Retina (tissue), 1 donor: ENCODE data around the gene DMBT1.

Experiments used
- DNase-seq: peaks from one replicate; pipeline ENCODE4 v3.0.0-alpha.2; 2016

DMBT1 gene

DNA sequence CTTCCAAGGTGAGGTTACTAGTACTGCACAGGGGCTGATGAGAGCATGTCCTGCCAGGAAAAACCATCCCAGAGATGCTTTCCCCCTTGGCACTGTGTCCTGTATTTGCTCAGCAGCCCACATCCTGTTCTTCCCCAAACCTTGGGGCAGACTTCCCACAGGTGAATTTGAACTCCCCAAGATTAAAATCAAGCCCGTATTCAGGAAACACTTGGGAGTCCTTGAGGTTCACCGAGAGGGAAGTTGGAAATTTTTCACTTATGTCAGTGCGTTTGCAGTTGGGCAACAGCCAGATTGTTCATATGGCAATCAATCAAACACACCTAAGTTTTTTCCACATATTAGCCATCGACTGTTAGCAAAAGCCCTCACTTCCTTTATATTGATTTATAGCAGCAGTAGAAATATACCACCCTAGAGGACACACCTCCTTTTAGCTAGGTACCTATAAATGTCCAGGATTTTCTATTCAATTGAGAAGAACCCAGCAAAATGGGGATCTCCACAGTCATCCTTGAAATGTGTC is at the start of gene DMBT1:
Gene DMBT1 (plus strand): TSS at position 476 of the 526 bp plus-strand sequence. CDS start 17 bp downstream, at position 493.
- no peak for DNase-seq

DNA sequence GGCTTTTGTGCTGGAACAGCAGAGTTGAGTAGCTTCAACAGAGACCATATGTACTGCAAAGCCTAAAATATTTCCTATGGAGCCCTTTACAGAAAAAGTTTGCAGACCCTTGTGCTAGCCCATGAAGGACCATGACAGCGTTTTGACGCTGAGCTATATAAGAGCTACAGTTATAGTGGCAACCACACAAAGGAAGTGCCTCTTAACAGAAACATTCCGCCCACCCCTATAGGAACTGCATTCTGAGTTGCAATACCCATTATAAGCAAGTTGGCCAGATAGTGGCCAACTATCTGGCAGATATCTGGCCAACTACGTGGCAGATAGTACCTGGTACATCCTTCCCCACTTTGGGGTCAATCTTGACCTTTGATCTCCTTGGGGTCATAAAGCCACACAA is 47.5 kb upstream of the DMBT1 start:
- DNase-seq = no peak

DNA sequence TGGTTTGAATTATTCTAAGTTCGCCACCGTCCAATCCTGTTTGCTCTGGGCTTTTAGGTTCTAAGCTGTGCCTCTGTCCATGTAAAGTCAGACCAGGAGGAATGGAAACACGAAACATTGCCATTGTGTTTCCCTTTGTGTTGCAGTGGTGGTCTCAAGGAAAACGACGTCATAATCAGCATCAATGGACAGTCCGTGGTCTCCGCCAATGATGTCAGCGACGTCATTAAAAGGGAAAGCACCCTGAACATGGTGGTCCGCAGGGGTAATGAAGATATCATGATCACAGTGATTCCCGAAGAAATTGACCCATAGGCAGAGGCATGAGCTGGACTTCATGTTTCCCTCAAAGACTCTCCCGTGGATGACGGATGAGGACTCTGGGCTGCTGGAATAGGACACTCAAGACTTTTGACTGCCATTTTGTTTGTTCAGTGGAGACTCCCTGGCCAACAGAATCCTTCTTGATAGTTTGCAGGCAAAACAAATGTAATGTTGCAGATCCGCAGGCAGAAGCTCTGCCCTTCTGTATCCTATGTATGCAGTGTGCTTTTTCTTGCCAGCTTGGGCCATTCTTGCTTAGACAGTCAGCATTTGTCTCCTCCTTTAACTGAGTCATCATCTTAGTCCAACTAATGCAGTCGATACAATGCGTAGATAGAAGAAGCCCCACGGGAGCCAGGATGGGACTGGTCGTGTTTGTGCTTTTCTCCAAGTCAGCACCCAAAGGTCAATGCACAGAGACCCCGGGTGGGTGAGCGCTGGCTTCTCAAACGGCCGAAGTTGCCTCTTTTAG is 46.3 kb upstream of the DMBT1 start:
- DNase-seq = no peak

DNA sequence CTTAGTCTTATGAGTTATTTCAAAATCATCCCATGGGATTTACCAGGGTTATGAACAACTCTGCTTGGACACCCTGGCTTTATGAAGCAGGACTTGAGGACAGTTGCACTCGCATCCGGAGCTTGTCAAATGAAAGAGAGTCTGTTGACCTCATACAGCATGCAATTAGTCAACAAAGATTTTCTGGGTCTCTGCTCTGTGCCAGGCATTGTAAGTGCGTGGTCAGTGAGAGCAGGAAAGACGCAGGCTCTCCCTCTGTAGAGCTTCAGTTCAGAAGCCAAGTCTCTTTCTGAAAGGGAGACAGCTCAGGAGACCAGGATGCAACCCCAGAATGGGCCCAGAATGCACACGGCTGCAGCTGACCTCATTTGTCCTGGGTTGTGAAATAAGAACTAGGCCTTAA is 45.5 kb upstream of the DMBT1 start:
- DNase-seq = no peak

DNA sequence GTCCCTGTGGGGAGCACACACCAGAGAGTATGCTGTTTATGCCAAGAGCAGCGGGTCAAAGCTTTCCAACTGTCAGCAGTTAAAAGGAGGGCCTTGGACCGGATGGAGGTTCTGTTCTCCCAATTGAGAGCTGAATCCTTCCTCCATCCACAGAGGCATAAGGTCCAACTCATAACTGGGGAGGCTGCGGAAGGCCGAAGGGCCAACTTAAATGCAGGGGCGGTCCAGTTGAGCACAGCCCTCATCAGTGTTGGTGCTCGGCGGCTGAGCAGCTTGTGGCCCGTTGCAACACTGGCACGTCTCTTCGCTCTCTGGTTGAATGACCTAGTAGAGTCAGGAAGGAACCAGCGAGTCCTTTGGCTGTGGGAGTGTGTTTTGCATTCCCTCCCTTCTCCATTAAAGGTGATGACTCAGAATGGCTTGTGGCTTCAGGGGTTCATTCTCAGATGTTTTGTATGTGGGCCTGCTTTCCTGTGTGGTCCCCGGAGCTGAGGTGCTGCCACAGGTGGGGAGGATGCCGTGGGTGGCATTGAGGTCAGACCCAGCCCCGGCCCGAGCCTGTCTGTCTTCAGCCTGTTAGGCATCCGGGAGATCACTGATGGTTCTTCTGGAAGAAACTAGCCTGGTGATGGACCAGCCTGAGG is 44.8 kb upstream of the DMBT1 start:
- no peak for DNase-seq

DNA sequence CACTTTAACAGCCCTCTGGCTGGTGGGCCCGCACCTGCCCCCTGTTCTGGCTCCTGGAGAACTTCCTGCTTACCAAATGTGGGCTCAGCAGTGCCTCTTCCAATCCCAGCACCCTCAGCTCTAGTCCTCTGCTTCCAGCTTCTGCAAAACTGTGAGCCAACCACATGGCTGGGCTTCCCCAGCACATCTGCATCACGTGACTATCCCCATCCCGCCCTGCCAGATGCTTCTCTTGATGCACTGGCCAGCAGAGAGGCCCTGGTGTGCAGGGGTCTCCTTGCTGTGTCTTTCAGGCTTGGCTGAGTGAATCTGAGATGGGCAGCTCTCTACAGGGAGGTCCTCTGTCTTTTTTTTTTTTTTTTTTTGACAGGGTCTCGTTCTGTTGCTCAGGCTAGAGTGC is 43.8 kb upstream of the DMBT1 start:
- DNase-seq = no peak

DNA sequence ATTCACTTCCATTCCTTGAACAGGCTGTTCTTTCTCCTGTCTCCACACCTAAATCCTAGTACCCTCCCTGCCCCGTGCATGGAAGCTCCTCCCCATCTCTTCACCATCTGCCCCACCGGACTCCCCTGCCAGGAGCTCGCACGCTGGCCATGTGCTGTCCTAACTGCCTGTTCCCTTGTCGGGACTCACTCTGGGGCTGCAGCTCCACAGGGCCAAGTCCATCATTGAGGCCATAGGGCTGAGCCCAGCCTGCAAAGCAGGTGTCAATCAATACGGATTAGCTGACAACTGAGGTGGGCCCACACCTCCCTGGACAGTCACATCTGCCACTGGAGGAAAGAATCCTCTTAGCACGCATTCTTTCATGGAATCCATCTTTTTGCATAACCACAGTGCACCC is 41.4 kb upstream of the DMBT1 start:
- DNase-seq = no peak

DNA sequence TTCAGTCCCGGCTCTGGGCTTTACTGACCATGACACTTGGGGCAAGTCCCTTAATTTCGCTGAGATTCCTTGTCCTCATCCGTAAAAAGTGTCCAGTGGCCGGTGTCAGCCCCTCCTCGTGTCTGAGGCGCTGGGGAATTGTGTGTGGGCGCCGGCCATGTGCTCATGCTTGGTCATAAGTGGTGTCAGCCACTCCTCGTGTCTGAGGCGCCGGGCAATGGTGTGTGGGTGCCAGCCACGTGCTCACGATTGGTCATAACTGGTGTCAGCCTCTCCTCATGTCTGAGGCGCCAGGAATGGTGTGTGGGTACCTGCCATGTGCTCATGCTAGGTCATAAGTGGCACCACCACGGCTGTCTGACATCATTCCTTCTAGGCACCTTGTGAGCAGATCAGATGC is 40.7 kb upstream of the DMBT1 start:
- DNase-seq = no peak

DNA sequence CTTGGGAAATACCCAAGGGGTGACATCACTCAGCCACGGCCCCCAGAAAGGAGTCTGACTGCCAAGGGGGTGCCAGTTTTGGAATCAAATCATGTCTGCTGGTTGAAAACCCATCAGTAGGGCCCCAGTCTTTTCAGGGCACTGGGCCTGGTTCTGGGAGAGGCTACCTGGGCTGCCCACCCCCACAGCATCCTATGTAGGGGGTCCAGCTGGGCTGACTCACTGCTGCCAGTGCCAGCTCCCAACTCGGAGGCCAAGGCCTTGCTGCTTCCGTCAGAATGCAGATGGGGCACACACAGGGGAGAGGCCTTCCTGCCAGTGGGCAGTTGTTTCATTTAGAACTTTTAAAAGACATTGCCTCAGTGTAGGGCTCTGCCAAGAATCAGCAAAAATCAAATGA is 39.5 kb upstream of the DMBT1 start:
- no peak for DNase-seq

DNA sequence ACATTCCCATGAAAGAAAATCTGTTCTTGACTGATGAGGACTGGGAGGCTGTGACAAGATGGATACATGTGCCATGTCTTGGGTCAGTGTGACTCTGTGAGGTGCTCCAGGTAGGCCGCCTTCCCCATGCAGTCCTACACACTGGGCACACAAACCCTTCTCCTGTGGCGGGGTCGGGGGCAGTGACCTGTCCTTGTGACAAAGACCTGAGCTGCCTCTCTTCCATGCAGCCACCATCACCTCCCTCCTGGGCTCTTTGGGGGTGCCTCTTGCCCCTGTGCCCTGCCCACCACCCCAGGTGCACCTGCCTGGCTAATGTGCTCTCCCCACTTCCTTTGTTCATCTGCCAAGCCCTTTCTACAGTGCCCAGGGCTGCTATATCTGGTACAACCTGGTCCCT is 35.7 kb upstream of the DMBT1 start:
- DNase-seq = no peak

DNA sequence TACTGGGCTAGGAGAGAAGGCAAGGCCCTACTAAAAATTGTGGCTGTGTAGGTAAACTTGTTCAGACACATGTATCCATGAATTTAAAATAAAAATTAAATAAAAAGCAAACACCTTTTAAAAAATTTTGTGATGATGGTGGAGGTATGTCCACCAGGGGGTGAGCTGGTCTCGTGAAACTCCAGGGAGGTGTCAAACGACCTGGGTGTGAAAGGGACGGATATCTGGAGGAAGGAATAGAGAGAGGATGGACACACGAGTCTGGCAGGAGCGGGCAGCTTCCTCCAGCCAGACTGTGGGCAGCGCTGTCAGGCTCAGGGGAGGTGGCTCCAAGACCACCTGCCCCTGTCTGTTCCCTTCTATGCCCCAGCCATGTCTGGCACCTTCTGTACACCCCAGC is 34.8 kb upstream of the DMBT1 start:
- no peak for DNase-seq

DNA sequence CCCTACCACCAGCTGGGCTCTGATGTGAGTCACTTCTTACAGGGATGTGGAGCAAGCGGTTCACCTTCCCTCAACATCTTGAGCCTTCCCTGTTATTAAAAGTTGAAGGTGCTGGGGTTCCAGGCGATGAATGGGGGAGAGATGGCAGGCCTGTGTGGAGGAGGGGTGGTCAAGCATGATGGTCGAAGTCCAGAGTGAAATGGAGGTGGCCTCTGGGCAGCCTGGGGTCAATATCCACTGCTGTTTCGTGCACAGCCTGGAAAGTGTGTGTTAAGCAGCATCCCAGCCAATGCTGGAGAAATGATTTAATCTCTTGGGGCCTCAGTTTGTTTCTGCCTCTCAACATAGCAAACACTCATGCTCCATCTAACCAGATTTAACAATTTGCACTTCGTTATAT is 33.7 kb upstream of the DMBT1 start:
- no peak for DNase-seq

DNA sequence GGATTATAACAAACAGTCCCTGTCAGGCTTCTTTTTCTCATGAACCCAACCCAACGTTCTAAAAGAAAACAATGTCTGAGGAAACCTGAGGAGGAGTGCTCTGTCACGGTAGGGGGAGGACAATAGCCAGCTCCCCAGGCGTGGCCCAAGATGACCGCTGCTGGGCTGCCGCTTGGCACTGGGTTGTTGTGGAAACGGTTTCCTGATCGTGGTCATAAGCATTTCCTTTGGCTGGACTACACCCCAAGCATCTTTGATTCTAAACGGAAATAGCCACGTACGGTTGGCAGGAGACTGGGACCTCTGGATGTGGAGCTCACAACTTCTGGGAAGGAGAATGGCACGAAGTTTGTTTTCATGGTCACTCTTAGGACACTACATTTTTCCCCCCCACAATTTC is 30.4 kb upstream of the DMBT1 start:
- DNase-seq = no peak

DNA sequence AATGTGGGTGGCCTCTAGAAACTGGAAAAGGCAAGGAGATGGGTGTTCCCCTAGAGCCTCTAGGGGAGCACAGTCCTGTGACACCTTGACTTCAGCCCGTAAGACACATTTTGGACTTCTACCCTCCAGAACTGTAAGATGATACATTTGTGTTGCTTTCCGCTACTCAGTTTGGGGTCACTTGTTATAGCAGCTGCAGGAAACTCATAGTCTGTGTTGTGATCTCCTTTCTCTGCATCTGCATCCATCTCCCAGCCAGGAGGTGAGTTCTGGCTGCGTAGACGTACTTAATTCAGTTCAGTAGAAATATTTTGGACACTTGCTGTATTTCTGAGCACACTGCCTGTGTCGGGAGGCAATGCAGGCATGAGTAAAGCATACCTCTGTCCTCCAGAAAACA is 29.3 kb upstream of the DMBT1 start:
- no peak for DNase-seq

DNA sequence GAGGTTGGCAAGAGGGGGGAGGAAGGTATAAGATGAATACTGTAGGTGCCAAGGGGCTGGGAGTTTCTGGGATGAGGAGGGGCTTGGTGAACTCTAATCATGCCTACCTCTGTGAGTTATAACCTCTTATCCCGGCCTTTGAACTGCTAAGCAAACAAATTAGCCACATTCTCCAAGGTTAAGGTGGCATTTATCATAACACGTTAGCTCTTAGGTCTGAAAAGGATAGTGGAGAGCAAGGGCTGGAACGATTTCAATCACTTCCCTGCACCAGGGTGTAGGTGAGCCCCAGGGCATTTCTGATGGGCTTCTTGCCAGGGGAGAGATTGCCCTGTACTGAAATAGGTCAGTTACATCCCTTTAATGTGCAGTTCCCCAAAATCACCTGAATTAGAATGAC is 28.6 kb upstream of the DMBT1 start:
- no peak for DNase-seq

DNA sequence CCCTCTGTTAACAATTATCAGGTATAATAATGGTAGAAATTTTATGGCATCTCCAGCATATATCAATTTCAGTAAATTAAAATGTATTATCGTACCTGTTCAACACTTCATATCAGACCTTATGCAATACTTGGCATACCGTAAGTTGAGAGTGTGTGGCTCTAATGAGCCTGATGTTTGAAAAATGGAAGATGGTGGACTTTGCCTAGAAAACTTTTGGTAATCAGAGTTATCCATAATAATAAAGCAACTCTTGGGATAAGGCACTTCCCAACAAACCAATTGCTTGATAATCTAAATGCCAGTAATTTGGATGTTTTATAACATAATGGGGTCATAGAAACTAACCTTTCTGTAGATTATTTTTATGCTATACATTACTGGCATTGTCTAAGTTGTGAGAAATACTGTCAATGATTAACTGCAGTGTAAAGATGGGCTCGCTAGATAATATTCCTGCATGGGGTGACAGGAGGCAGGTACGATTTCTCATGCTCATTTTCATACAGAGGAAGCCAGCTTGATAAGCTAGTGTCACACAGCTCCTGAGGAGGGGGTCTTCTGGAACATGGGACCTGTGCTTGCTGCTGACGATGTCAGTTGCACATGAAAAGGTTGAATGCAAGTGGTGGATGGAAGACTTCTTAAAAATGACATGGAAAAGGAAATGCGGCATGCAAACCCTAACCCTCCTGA is 27.8 kb upstream of the DMBT1 start:
- no peak for DNase-seq

DNA sequence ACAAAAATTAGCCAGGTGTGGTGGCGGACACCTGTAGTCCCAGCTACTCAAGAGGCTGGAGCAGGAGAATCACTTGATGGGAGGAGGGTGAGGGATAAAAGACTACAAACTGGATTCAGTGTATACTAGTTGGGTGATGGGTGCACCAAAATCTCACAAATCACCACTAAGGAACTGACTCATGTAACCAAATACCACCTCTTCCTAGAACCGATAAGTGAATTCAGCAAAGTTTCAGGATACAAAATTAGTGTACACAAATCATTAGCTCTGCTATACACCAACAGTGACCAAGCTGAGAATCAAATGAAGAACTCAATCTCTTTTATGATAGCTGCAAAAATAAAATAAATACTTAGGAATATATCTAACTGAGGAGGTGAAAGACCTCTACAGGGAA is 23.0 kb upstream of the DMBT1 start:
- no peak for DNase-seq

DNA sequence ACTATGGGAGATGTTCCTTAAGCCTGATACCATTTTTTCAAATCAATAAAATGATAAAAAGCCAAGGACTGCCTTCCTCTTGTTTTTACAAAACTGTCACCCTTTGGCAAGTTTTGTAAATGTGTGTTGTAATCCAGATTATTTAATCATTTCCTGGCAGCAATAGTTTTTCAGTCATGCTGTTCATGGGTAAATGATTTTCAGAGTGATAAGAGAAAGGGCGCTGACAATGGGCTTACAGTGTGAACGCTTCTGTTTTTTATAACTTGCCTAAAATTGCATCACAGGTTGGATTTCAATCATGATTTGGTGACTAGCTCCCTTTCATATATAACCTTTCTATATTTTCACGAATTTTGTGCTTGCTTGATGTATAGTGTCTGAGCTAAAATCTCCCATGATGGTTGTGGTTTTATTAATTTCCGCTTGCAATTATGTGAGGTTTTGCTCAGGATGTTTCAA is 19.0 kb upstream of the DMBT1 start:
- DNase-seq = no peak

DNA sequence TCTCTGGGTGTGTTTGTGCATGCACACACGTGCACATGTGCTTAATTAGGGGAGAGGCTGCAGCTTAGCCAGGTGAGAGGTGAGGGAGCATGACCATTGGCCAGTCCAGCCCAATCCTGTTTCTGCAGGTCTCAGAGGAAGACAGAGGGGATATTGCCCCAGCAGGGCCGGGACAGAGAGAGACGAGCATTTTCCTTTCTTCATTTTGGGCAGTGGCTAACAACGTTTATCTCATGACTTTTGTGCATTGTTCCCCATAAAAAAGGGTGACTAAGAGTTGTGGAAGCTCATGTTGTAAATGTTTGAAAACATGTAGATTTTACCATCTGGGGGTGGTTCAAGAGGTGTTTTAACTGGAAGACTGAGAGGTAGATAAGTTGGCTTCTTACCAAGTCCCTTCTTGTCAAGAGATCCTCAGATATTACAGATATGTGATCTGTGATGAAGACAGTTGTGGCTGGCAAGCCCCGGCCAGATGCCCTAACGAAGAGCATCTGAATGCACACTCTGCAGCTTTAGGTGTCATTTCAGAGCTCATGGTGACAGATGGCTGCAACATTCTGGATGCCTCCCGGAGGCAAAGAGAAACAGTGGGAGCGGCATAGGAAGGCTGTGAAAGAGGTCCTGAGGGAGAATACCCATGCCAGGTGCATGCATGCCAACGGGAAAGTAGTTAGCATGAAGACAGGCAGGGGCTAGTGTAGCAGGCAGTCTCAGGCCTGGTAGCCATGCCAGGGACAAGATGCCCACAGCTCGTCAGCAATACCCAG is 16.7 kb upstream of the DMBT1 start:
- no peak for DNase-seq

DNA sequence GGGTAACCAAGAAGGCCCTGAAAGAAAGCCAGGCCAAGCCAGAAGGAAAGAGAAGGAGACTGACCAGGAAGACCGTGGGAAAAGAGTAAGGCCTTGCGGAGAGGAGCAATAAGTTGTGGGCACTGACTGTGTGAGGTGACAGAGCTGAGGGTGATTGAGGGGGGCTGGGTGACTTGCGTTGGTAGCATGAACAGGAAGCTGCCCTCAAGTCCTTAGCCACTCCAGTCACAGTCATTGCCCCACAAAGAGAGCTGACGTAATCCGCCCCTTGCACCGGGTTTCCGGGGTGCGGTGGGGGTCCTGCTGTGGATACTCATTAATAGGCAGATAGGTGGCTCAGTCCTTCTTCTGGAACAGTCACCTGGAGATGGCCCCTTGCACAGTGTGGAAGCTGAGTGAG is 16.1 kb upstream of the DMBT1 start:
- no peak for DNase-seq

DNA sequence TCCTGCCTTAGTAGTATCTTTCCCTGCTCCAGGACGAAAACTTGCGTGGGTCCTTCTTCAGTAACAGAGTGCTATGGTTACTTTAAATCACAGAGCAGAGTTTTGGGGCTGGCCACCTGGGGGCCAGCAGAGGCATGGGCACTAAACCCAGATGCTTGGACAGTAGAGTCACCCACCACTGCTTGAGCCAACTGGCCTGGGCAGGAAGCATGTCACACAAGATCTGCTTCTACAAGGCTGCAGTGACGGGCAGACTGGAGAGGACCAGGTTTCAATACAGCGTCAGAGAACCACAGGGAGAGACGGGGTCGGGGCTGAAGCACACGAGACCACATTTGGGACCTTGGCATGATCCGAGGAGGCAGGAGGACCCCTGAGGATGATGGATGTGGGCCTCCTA is 14.3 kb upstream of the DMBT1 start:
- no peak for DNase-seq

DNA sequence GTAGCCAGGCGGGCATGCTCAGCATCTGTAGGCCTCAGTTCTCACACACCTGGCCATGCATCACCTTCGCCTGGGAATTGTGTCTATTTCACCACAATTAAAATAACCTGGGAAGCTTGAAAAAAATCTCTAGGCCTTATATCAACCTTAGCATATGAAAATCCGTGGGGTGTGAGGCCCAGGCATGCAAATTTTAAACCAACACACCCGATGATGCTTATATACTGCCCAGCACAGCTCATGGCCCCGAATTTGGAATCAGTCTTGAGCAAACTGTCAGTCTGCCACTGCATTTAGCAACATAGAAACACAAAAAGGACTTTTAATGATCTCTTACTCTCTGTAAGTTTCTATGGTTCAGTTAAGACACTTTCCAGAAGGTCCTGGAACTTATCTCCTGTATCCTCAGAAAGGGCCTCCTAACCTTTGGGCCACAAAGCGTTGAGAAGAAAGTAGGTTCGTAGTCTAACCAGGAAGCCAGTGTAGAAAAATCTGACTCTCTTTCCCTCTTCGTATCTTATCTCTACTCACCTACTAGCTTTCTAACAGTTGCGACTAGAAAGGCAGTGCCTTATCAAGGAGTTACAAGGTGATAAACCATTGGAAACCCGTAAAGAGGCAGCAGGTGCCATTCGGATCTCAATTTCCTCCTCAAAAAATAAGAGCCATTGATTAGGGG is 12.0 kb upstream of the DMBT1 start:
- DNase-seq = no peak
